GM12878 (cell line): ENCODE data around the gene HECTD4.

Experiments used
- CHD4 ChIP-seq: fragments of 200-600 bp; sonication (generic); IDR thresholded peaks from 2 replicates; pipeline ENCODE4 v1.6.1; 2016; ENCODE audit warnings: mild to moderate bottlenecking
- CTCF ChIP-seq, 3 experiments: IDR thresholded peaks in 2 of 3; conservative IDR thresholded peaks in 1 of 3; 2 replicates each; pipeline ENCODE4 v1.5.1; 2011; ENCODE audit warnings: low read depth in 3 of 3, low read length in 3 of 3, mild to moderate bottlenecking in 3 of 3, control low read depth in 2 of 3, moderate library complexity in 2 of 3, inconsistent platforms in 1 of 3, mixed read lengths in 1 of 3; ENCODE audit not compliant: control insufficient read depth in 2 of 3, insufficient read depth in 1 of 3; ENCODE audit errors: extremely low read depth in 1 of 3
- EP300 ChIP-seq, 2 experiments: fragments of 150-350 bp in 1 of 2; IDR thresholded peaks; 2 replicates each; pipeline ENCODE4 v1.6.1; 2011 to 2012; ENCODE audit warnings: low read depth in 2 of 2, low read length in 2 of 2, borderline replicate concordance in 1 of 2, improper control_type of control experiment in 1 of 2, inconsistent platforms in 1 of 2; ENCODE audit not compliant: control insufficient read depth in 1 of 2
- EZH2 ChIP-seq: IDR thresholded peaks from 2 replicates; pipeline ENCODE4 v1.6.1; 2012; ENCODE audit warnings: low read depth, mild to moderate bottlenecking, control low read depth, inconsistent platforms, low read length, borderline replicate concordance; ENCODE audit not compliant: control insufficient read depth
- JUND ChIP-seq: IDR thresholded peaks from 2 replicates; pipeline ENCODE4 v1.6.1; 2012; ENCODE audit warnings: low read depth, mild to moderate bottlenecking, low read length, improper control_type of control experiment, moderate library complexity
- PKNOX1 ChIP-seq: fragments of 450-650 bp; IDR thresholded peaks from 2 replicates; pipeline ENCODE4 v1.6.1; 2016; ENCODE audit warnings: mild to moderate bottlenecking
- POLR2A ChIP-seq: IDR thresholded peaks from 2 replicates; pipeline ENCODE4 v1.6.1; 2011; ENCODE audit warnings: low read depth, mild to moderate bottlenecking, low read length
- POLR2AphosphoS5 ChIP-seq: IDR thresholded peaks from 2 replicates; pipeline ENCODE4 v1.6.1; 2011; ENCODE audit warnings: mild to moderate bottlenecking, low read length, inconsistent platforms
- RAD21 ChIP-seq: IDR thresholded peaks from 2 replicates; pipeline ENCODE4 v1.6.1; 2011; ENCODE audit warnings: mild to moderate bottlenecking, low read depth, low read length, moderate library complexity; ENCODE audit not compliant: insufficient read depth
- REST ChIP-seq: IDR thresholded peaks from 2 replicates; pipeline ENCODE4 v1.6.1; 2012; ENCODE audit warnings: mild to moderate bottlenecking, low read depth, low read length

DNA sequence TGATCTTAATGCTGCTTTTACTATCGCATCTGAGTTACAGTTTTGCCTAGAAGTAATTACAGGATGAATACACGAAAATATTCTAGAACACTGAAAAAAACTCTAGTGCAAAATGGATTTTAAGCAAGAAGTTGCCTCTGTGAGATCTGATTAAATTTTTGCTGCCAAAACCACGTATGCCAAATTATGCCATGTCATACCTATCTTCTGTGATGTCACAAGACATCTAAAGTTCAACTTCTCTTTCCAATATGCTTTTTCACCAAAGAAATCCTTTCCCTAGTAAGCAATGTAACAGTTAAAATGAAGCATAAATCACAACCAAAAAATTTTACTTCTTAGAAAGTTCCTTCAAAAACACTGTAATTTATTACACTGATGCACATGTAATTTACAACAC lies 39.6 kb downstream of the HECTD4 start:
- TF ChIP-seq CTCF (IDR thresholded peaks at IDR 0.05 in 2 of 3, conservative IDR thresholded peaks at IDR 0.05 in 1 of 3; ENCODE audit: control insufficient read depth in 2 of 3, extremely low read depth in 1 of 3, insufficient read depth in 1 of 3, low read depth in 3 of 3, low read length in 3 of 3) = no peak
- TF ChIP-seq PKNOX1 = no peak
- no peak for TF ChIP-seq EZH2
- TF ChIP-seq JUND = no peak
- TF ChIP-seq REST = no peak
- no peak for TF ChIP-seq POLR2AphosphoS5
- no peak for TF ChIP-seq RAD21
- TF ChIP-seq CHD4 = no peak
- no peak for TF ChIP-seq EP300 (IDR thresholded peaks at IDR 0.05; ENCODE audit: borderline replicate concordance in 1 of 2, control insufficient read depth in 1 of 2, low read depth in 2 of 2, low read length in 2 of 2)
- no peak for TF ChIP-seq POLR2A
